PFSK-1 (cell line): ENCODE results near the gene ABCD3.

ENCODE experiments used
- POLR2AphosphoS5 ChIP-seq: IDR thresholded peaks from 2 replicates; pipeline ENCODE4 v1.6.1; 2012; ENCODE audit warnings: low read depth, mild to moderate bottlenecking, control low read depth, low read length, moderate library complexity
- SIN3A ChIP-seq: IDR thresholded peaks from 2 replicates; pipeline ENCODE4 v1.6.1; 2012; ENCODE audit warnings: mild to moderate bottlenecking, low read length, moderate library complexity, borderline replicate concordance; ENCODE audit not compliant: insufficient read depth
- TAF1 ChIP-seq: IDR thresholded peaks from 2 replicates; pipeline ENCODE4 v1.6.1; 2012; ENCODE audit warnings: low read length, control low read depth, borderline replicate concordance; ENCODE audit not compliant: insufficient read depth
- TF ChIP-seq, protein P1 (sequence below), 2 experiments: IDR thresholded peaks; 2 replicates each; pipeline versions ENCODE4 v1.6.1 to v1.8.0; 2011 to 2012; ENCODE audit warnings: low read depth in 2 of 2, low read length in 2 of 2, control low read depth in 1 of 2, inconsistent platforms in 1 of 2, mild to moderate bottlenecking in 1 of 2, moderate library complexity in 1 of 2; ENCODE audit not compliant: insufficient read depth in 1 of 2

DNA sequence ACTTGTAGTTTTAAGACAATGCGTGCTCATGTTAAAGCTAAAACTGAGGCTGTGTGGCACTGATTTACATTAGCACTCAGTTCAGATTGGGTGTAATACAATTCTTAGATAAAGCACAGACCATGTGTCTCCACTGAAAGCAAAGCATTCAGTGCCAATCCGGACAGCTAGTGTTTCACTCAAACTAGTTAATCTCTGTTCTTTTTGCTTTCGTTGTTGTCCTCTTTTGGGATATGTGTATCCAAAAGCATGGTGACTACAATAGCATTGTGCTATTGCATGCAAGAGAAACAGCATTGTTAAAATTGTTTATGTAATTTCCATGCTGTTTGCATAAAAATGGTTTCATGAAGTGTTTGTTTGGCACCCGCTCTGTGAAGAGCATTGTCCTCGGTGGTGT is 68.8 kb downstream of the ABCD3 start:
- TF ChIP-seq TAF1 = no peak
- TF ChIP-seq, protein P1, sequence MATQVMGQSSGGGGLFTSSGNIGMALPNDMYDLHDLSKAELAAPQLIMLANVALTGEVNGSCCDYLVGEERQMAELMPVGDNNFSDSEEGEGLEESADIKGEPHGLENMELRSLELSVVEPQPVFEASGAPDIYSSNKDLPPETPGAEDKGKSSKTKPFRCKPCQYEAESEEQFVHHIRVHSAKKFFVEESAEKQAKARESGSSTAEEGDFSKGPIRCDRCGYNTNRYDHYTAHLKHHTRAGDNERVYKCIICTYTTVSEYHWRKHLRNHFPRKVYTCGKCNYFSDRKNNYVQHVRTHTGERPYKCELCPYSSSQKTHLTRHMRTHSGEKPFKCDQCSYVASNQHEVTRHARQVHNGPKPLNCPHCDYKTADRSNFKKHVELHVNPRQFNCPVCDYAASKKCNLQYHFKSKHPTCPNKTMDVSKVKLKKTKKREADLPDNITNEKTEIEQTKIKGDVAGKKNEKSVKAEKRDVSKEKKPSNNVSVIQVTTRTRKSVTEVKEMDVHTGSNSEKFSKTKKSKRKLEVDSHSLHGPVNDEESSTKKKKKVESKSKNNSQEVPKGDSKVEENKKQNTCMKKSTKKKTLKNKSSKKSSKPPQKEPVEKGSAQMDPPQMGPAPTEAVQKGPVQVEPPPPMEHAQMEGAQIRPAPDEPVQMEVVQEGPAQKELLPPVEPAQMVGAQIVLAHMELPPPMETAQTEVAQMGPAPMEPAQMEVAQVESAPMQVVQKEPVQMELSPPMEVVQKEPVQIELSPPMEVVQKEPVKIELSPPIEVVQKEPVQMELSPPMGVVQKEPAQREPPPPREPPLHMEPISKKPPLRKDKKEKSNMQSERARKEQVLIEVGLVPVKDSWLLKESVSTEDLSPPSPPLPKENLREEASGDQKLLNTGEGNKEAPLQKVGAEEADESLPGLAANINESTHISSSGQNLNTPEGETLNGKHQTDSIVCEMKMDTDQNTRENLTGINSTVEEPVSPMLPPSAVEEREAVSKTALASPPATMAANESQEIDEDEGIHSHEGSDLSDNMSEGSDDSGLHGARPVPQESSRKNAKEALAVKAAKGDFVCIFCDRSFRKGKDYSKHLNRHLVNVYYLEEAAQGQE (IDR thresholded peaks at IDR 0.05; ENCODE audit: insufficient read depth in 1 of 2, low read depth in 2 of 2, low read length in 2 of 2) = no peak
- no peak for TF ChIP-seq POLR2AphosphoS5
- TF ChIP-seq SIN3A = no peak
